CD4-positive, alpha-beta T cell (primary cell): ENCODE measurements around the gene AHNAK2. TPM values are rescaled to one million over a fixed set of nuclear protein-coding genes. Genes with fewer than 3 reads are reported as not detected.
A peak's percentile ranks its signal among the peaks of the same experiment; 100 is the strongest.

Source experiments
- ATAC-seq: fragments of 200-7000 bp; cut with Tn5 transposase; one replicate; pipeline ENCODE4 v1.10.0; 2022; ENCODE audit warnings: mild to moderate bottlenecking; ENCODE audit not compliant: poor library complexity
- CTCF ChIA-PET: fragments of 350-600 bp; sonication (Branson Sonifier 250); formaldehyde crosslinking; loops from one replicate; lab custom pipeline; 2021; ENCODE audit warnings: antibody characterized with exemption, inconsistent platforms; lab: Charles Lee
- POLR2A ChIA-PET: fragments of 350-600 bp; sonication (Branson Sonifier 250); formaldehyde crosslinking; loops from one replicate; lab custom pipeline; 2021; ENCODE audit warnings: antibody characterized with exemption, inconsistent platforms; lab: Charles Lee
- DNase-seq, 14 experiments: peaks; one replicate each; pipeline ENCODE4 v3.0.0-alpha.2; 2013 to 2020; ENCODE audit warnings: mixed read lengths in 2 of 14
- H3K27ac ChIP-seq, 2 donors: one replicate each; pipeline versions ENCODE4 v1.5.1 to v1.7.0; 2013; ENCODE audit warnings: low read length in 2 of 2, low read depth in 1 of 2, mild to moderate bottlenecking in 1 of 2
- H3K27me3 ChIP-seq, 2 experiments: 1 replicate in 1 of 2; 2 replicates in 1 of 2; pipeline versions ENCODE4 v1.6.1 to v1.7.0; 2013; ENCODE audit warnings: low read length in 2 of 2, control low read depth in 1 of 2, mild to moderate bottlenecking in 1 of 2, moderate library complexity in 1 of 2; ENCODE audit not compliant: insufficient read depth in 2 of 2, control insufficient read depth in 1 of 2
- H3K36me3 ChIP-seq: one replicate; pipeline ENCODE4 v1.6.1; 2013; ENCODE audit warnings: low read length, control low read depth; ENCODE audit not compliant: insufficient read depth
- H3K4me1 ChIP-seq: one replicate; pipeline ENCODE4 v1.6.1; 2013; ENCODE audit warnings: low read length, control low read depth; ENCODE audit not compliant: insufficient read depth
- H3K4me3 ChIP-seq: one replicate; pipeline ENCODE4 v1.5.1; 2013; ENCODE audit warnings: mild to moderate bottlenecking, low read length, moderate library complexity
- H3K9me3 ChIP-seq, 2 experiments: 1 replicate in 1 of 2; 2 replicates in 1 of 2; pipeline versions ENCODE4 v1.6.1 to v1.7.0; 2013; ENCODE audit warnings: low read length in 2 of 2, mild to moderate bottlenecking in 2 of 2, control low read depth in 1 of 2, moderate library complexity in 1 of 2; ENCODE audit not compliant: control insufficient read depth in 1 of 2, insufficient read depth in 1 of 2
- H3K27ac Mint-ChIP-seq: one replicate; pipeline ENCODE4 v1.8.0; 2020; ENCODE audit warnings: mixed read lengths
- H3K27me3 Mint-ChIP-seq: one replicate; pipeline ENCODE4 v1.8.0; 2021; ENCODE audit warnings: mixed read lengths
- H3K36me3 Mint-ChIP-seq: one replicate; pipeline ENCODE4 v1.8.0; 2021; ENCODE audit warnings: low read depth, mixed read lengths
- H3K4me1 Mint-ChIP-seq: one replicate; pipeline ENCODE4 v1.8.0; 2021; ENCODE audit warnings: low read depth, mixed read lengths
- H3K4me3 Mint-ChIP-seq: one replicate; pipeline ENCODE4 v1.8.0; 2020; ENCODE audit warnings: mild to moderate bottlenecking, mixed read lengths
- H3K9me3 Mint-ChIP-seq: one replicate; pipeline ENCODE4 v1.8.0; 2020; ENCODE audit warnings: mixed read lengths
- intact Hi-C, 2 experiments: fragments of 100-400 bp; cut with DNase I in 1 of 2; cut with micrococcal nuclease in 1 of 2; formaldehyde crosslinking; loops; one replicate each; pipeline versions ENCODE4 v1.15.1 to v1.9.0; 2023 to 2025; cut with DNase I, micrococcal nuclease
- total RNA-seq, 174 experiments: library from RNA in 2 of 174; stranded (reverse) in 2 of 174; gene quantifications; one replicate each; pipeline ENCODE4 v1.2.3 and lab custom pipeline; 2021 to 2026
- TF ChIP-seq, protein P1 (sequence below): fragments of 200-600 bp; IDR thresholded peaks from one replicate; pipeline ENCODE4 v1.8.0; 2022; ENCODE audit warnings: antibody characterized with exemption, mild to moderate bottlenecking

Gene AHNAK2
- total RNA-seq, 2 experiments from 2014 or later = 0.05 TPM; not detected in 1

DNA sequence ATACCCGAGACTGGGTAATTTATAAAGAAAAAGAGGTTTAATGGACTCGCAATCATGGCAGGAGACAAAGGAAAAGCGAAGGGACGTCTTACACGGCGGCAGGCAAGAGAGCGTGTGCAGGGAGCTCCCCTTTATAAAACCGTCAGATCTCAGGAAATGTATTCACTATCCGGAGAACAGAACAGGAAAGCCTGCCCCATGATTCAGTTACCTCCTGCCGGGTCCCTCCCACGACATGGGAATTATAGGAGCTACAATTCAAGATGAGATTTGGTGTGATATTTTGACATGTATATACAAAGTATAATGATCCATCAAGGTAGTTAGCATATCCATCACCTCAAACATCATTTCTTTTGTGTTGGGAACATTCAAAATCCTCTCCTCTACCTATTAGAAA is 45.0 kb upstream of the AHNAK2 start:
- H3K4me3 ChIP-seq = no peak overlapping the region
- H3K36me3 ChIP-seq = no peaks in the 10 kb centered on the region
- CTCF ChIA-PET = interaction anchor here (4.0 kb wide), 1 partner anchor 23 kb away, joined by 20 read pairs; no protein-coding TSS in a partner anchor
- peak overlapping the region; percentile 38 for H3K4me3 Mint-ChIP-seq
- no peaks in the 10 kb centered on the region for H3K9me3 Mint-ChIP-seq
- no peaks in the 10 kb centered on the region for H3K9me3 ChIP-seq
- intact Hi-C loops = loop anchor here in 1 of 2 experiments (5.0 kb wide), 2 partner anchors 271 to 289 kb away; partner anchors contain the start of genes PACS2 and SIVA1
- TF ChIP-seq, protein P1, sequence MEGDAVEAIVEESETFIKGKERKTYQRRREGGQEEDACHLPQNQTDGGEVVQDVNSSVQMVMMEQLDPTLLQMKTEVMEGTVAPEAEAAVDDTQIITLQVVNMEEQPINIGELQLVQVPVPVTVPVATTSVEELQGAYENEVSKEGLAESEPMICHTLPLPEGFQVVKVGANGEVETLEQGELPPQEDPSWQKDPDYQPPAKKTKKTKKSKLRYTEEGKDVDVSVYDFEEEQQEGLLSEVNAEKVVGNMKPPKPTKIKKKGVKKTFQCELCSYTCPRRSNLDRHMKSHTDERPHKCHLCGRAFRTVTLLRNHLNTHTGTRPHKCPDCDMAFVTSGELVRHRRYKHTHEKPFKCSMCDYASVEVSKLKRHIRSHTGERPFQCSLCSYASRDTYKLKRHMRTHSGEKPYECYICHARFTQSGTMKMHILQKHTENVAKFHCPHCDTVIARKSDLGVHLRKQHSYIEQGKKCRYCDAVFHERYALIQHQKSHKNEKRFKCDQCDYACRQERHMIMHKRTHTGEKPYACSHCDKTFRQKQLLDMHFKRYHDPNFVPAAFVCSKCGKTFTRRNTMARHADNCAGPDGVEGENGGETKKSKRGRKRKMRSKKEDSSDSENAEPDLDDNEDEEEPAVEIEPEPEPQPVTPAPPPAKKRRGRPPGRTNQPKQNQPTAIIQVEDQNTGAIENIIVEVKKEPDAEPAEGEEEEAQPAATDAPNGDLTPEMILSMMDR = no peak
- POLR2A ChIA-PET = no interaction called here
- H3K27me3 Mint-ChIP-seq = no peaks in the 10 kb centered on the region
- no peak overlapping the region for H3K27ac ChIP-seq
- H3K4me1 ChIP-seq = peaks cover 58% of the 10 kb centered on the region
- no peaks in the 10 kb centered on the region for H3K27me3 ChIP-seq
- peaks cover 46% of the 10 kb centered on the region for H3K4me1 Mint-ChIP-seq
- H3K27ac Mint-ChIP-seq = peak overlapping the region; percentile 3
- DNase-seq (no peak), ATAC-seq (no peak)
- H3K36me3 Mint-ChIP-seq = no peaks in the 10 kb centered on the region

DNA sequence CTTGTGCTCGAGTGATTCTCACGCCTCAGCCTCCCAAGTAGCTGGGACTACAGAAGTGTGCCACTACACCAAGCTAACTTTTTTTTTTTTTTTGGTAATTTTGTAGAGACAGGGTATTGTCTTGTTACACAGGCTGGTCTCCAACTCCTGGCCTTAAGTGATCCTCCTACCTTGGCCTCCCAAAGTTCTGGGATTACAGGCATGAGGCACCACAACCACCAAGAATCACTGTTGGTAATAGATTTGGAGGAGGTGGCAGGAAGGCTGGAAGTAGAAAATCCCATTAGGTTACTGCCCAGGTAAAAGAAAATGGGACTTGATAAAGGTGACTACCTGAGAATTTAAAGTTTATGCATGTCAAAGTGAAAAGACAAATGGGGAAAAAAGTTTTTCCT is 44.1 kb upstream of the AHNAK2 start:
- H3K4me1 Mint-ChIP-seq = peaks cover 53% of the 10 kb centered on the region
- ATAC-seq = no peak
- ChIA-PET POLR2A (interaction anchor here (0.6 to 2.1 kb wide), 3 partner anchors 37 to 53 kb away, joined by 3 to 23 read pairs (median 5); partner anchors contain the start of gene GPR132), CTCF (interaction anchor here (2.2 kb wide), 1 partner anchor 68 kb away, joined by 9 read pairs; no protein-coding TSS in a partner anchor)
- no peaks in the 10 kb centered on the region for H3K27me3 Mint-ChIP-seq
- DNase-seq = no peak
- H3K27ac Mint-ChIP-seq = peak overlapping the region; percentile 93
- Histone ChIP-seq H3K27me3 (no peaks in the 10 kb centered on the region), H3K4me1 (peaks cover 60% of the 10 kb centered on the region), H3K4me3 (peak overlapping the region; percentile 73), H3K9me3 (no peaks in the 10 kb centered on the region), H3K36me3 (no peaks in the 10 kb centered on the region), H3K27ac (no peak overlapping the region)
- H3K4me3 Mint-ChIP-seq = peak overlapping the region; percentile 92
- H3K9me3 Mint-ChIP-seq = no peaks in the 10 kb centered on the region
- TF ChIP-seq, protein P1 = no peak
- intact Hi-C loops = loop anchor here in 1 of 2 experiments (5.0 kb wide), 2 partner anchors 270 to 290 kb away; partner anchors contain the start of genes PACS2 and SIVA1
- H3K36me3 Mint-ChIP-seq = no peaks in the 10 kb centered on the region

DNA sequence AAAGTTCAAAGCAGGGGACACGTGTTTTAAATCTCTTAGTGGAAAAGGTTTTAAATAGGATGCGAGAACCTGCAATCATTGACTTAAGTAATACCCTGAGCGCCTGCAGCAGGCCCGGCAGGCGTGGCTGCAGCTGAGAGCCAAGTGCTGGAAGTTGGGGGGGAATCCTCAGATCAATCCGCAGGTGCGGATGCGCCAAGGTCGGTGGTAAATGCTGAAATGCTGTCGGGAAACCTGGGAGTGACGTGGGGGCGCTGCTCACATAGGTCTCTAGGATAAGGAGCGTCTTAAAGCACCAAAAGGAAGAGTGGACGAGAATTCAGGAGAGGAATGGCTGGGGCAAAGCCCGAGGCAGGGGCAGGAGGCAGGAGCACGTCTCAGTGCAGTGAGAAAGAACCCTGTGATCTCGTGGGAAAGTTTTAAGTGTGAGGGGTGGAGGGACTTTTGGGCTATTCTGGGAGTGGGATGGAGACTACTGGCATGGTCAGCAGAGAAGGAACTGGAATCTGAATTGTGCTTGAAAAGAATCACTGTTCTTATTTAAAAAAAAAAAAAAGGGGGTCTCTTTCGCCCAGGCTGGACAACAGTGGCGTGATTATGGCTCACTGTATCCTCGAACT is 43.6 kb upstream of the AHNAK2 start:
- H3K27me3 Mint-ChIP-seq = no peaks in the 10 kb centered on the region
- CTCF ChIA-PET = interaction anchor here (1.0 to 2.8 kb wide), 5 partner anchors 9 to 69 kb away, joined by 3 to 15 read pairs (median 5); no protein-coding TSS in a partner anchor
- H3K4me3 Mint-ChIP-seq = peak overlapping the region; percentile 92
- POLR2A ChIA-PET = interaction anchor here (0.6 to 2.1 kb wide), 9 partner anchors 9 to 460 kb away, joined by 3 to 23 read pairs (median 5); partner anchors contain the start of genes BRF1 and GPR132
- peaks cover 57% of the 10 kb centered on the region for H3K4me1 Mint-ChIP-seq
- H3K4me3 ChIP-seq = peak overlapping the region; percentile 73
- no peaks in the 10 kb centered on the region for H3K27me3 ChIP-seq
- no peaks in the 10 kb centered on the region for H3K9me3 ChIP-seq
- DNase-seq = peak in 8 of 14 experiments; percentile 7 to 58 (median 32)
- H3K27ac Mint-ChIP-seq = peak overlapping the region; percentile 93
- TF ChIP-seq, protein P1 = no peak
- no peaks in the 10 kb centered on the region for H3K36me3 ChIP-seq
- peak; percentile 1 for ATAC-seq
- no peaks in the 10 kb centered on the region for H3K36me3 Mint-ChIP-seq
- peak overlapping the region; percentile 60 to 73 for H3K27ac ChIP-seq
- H3K4me1 ChIP-seq = peaks cover 60% of the 10 kb centered on the region
- intact Hi-C loops = loop anchor here (1.0 to 5.0 kb wide), 8 partner anchors 23 to 291 kb away; partner anchors contain the start of genes CLBA1 (in 2 of the 2), GPR132 (in 1 of the 2), PACS2 (in 1 of the 2) and SIVA1 (in 1 of the 2)
- H3K9me3 Mint-ChIP-seq = no peaks in the 10 kb centered on the region
